Measurements from ENCODE around the gene FAM25G. TPM values are rescaled to one million over a fixed set of nuclear protein-coding genes. Genes with fewer than 3 reads are reported as not detected.

The FAM25G gene
- total and polyA plus RNA-seq, 2 donors from 2014 or later, result not detected

Other genes with a start within 250 kb of the FAM25G start
- gene GDF10, start 191.5 kb downstream of the FAM25G start, total RNA-seq, result 1.1 TPM
- not detected for gene GDF10, start 191.5 kb downstream of the FAM25G start, polyA plus RNA-seq (ENCODE audit: insufficient read depth, low read depth, low replicate concordance)
- not detected for gene GDF2, start 169.2 kb downstream of the FAM25G start, total RNA-seq
- not detected for gene GDF2, start 169.2 kb downstream of the FAM25G start, polyA plus RNA-seq (ENCODE audit: insufficient read depth, low read depth, low replicate concordance)
- gene RBP3, start 143.3 kb downstream of the FAM25G start, total RNA-seq, result not detected
- not detected for gene RBP3, start 143.3 kb downstream of the FAM25G start, polyA plus RNA-seq (ENCODE audit: insufficient read depth, low read depth, low replicate concordance)
- 0.09 TPM for gene ZNF488, start 107.4 kb downstream of the FAM25G start, total RNA-seq
- 4.0 TPM for gene ZNF488, start 107.4 kb downstream of the FAM25G start, polyA plus RNA-seq (ENCODE audit: insufficient read depth, low read depth, low replicate concordance)
- 0.16 TPM for gene ANXA8, start 7.6 kb downstream of the FAM25G start, total RNA-seq
- not detected for gene ANXA8, start 7.6 kb downstream of the FAM25G start, polyA plus RNA-seq (ENCODE audit: insufficient read depth, low read depth, low replicate concordance)
- gene AGAP9, start 31.9 kb upstream of the FAM25G start, total RNA-seq, result 10.3 TPM
- gene AGAP9, start 31.9 kb upstream of the FAM25G start, polyA plus RNA-seq (ENCODE audit: insufficient read depth, low read depth, low replicate concordance), result 9.1 TPM

All from kidney (tissue), 2 donors.